Large intestine (tissue), 3 donors: ENCODE results near the gene SLC22A23. TPM values are rescaled to one million over a fixed set of nuclear protein-coding genes. Genes with fewer than 3 reads are reported as not detected.

ENCODE experiments used
- DNase-seq, 2 donors: peaks; one replicate each; pipeline versions ENCODE4 v3.0.0 to v3.0.0-alpha.2; 2013
- H3K27ac ChIP-seq: one replicate; pipeline ENCODE4 v1.5.1; 2013; ENCODE audit warnings: low read length
- H3K27me3 ChIP-seq: 2 replicates; pipeline ENCODE4 v1.6.1; 2013; ENCODE audit warnings: low read length; ENCODE audit not compliant: control insufficient read depth, insufficient read depth
- H3K36me3 ChIP-seq: 2 replicates; pipeline ENCODE4 v1.6.1; 2013; ENCODE audit warnings: low read length; ENCODE audit not compliant: control insufficient read depth, insufficient read depth
- H3K4me1 ChIP-seq: one replicate; pipeline ENCODE4 v1.6.1; 2013; ENCODE audit warnings: low read length; ENCODE audit not compliant: control insufficient read depth, insufficient read depth
- H3K4me3 ChIP-seq: one replicate; pipeline ENCODE4 v1.5.1; 2013; ENCODE audit warnings: low read length
- H3K9me3 ChIP-seq: one replicate; pipeline ENCODE4 v1.6.1; 2013; ENCODE audit warnings: mild to moderate bottlenecking, low read depth, low read length, moderate library complexity; ENCODE audit not compliant: control insufficient read depth
- WGBS: methylation state at CpG from one replicate; pipeline ENCODE4 v1.1.5; 2013; ENCODE audit warnings: low lambda C conversion rate; ENCODE audit not compliant: insufficient coverage; 5-methylcytosine and 5-hydroxymethylcytosine counted together
- polyA plus RNA-seq: library from polyadenylated mRNA; unstranded; fragments of 120-200 nt; gene quantifications from one replicate; pipeline ENCODE4 v1.2.1, GENCODE V29; 2013

SLC22A23 gene
- polyA plus RNA-seq, 1 donor: 34.7 TPM

DNA sequence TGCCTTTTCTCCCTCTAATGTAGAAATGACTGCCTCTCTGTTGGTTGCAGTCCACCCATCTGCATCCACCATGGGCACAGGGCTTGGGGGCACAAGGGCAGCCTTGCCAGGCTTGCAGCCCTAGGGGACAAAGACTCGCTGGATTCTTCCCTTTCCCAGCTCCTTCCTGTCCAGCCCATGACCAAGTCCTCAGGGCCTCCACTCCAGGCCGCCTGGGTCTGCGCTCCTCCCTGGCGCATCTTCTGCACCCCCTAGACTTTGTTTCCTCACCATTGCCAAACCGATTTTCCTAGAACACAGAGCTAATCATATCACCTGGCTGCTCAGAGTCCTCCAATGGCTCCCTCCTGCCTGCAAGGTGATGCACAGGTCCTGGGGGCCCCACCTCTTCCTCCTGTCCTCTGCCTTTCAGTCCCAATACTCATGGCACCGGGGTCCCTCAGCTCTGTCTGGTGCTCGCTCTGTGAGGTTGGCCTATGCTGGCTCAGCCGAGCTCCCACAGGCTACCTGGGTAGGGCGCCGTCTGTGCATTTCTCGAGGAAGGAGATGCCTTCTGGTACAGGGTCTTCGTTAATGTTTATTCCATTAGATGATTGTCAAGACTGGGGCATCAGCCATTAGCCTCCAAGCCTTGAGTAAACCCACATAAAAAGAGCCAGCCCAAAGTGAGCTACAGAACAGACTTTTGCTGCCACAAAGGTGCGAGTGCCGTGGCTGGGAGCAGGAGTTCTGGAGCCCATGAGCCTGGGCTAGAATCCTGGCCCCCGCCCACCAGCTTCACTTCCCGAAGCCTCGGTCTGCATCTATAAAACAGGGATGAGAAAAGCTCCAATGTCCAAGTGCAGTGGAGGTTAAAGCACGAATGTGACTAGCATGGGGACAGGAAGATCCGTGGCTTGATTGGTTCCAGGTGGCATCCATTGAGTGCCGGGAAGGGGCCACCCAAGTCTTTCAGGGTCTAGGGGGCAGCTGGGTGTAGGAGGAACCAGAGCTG lies 180.4 kb downstream of the SLC22A23 start:
- Histone ChIP-seq H3K4me3 (no peak overlapping the region), H3K4me1 (no peaks in the 10 kb centered on the region), H3K27me3 (no peaks in the 10 kb centered on the region), H3K9me3 (no peaks in the 10 kb centered on the region), H3K27ac (no peak overlapping the region), H3K36me3 (peaks cover 47% of the 10 kb centered on the region)
- 90% methylated on average over 2 of the region's 20 CpGs for WGBS
- no peak for DNase-seq

DNA sequence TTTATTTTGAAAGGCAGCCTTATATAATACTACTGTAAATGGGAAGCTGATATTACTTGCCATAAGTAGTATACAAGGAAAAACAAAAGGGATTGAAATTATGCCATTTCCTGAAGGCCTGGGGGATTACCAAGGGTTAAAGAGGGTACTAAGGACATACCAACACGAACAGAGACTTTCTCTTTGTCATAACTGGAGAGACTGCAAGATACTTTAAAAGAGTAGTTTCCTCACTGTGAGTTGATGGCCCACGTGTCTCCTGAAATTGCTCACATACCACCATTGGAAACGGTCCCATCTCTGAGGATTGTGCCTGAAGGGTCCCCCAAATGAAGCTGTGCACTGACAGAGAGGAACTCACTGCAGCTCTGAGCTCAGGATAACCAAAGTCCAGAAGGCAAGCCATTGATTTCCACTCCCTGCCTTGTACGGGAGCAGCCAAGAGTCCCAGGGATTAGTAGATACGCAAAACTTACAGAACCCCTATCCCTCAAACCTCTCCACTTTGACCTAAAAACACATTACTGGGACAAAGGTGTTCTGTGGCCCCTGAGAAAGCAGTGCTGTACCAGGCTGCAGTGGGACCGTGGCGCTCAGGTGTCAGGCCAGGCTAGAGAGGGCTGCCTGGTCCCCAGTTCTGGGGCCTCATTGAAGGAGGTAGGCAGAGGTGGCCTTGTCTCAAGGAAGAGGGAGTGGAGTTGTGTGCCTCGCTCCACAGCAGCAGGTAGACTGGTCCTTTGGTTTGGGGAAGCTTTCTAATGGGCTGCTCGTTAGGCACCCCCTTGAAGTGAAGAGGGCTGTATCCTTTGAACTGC lies 182.9 kb downstream of the SLC22A23 start:
- peaks cover 9% of the 10 kb centered on the region for H3K4me1 ChIP-seq
- DNase-seq: no peak
- no peaks in the 10 kb centered on the region for H3K9me3 ChIP-seq
- H3K4me3 ChIP-seq: no peak overlapping the region
- peaks cover 57% of the 10 kb centered on the region for H3K36me3 ChIP-seq
- WGBS: no CpG with 5 or more reads among the region's 9 CpGs
- H3K27ac ChIP-seq: no peak overlapping the region
- H3K27me3 ChIP-seq: no peaks in the 10 kb centered on the region

DNA sequence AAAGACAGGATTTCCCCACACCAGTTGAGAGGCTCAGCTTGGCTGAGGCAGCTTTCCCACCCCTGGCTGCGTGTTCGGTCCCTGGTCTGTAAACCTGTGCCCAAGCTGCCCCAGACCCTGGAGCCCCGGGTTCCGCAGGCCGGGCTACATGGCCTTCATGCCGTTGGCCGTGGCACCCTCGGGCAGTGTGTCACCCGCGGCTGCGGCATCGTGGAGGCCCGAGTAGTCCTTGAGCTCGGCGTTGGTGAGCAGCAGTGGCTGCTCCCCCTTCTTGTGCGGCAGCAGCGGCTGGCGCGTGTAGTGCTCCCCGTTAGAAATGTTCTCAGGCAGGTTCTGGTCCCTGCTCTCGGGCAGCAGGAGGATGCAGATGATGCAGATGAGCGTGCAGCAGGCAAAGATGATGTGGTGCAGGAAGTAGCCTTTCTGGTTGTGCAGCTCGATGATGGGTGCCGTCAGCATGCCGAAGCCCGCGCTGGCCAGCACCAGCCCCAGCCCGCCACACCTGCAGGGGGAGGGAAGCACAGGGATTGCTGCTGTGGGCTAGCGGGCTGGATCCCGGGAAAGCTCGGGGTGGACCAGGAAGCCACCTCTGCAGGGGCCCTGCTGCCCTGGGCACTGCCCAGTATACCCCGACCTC lies 183.8 kb downstream of the SLC22A23 start:
- Histone ChIP-seq H3K27ac (no peak overlapping the region), H3K4me3 (no peak overlapping the region), H3K27me3 (no peaks in the 10 kb centered on the region), H3K9me3 (no peaks in the 10 kb centered on the region), H3K36me3 (peaks cover 60% of the 10 kb centered on the region), H3K4me1 (peaks cover 9% of the 10 kb centered on the region)
- DNase-seq: no peak
- no CpG with 5 or more reads among the region's 32 CpGs for WGBS

DNA sequence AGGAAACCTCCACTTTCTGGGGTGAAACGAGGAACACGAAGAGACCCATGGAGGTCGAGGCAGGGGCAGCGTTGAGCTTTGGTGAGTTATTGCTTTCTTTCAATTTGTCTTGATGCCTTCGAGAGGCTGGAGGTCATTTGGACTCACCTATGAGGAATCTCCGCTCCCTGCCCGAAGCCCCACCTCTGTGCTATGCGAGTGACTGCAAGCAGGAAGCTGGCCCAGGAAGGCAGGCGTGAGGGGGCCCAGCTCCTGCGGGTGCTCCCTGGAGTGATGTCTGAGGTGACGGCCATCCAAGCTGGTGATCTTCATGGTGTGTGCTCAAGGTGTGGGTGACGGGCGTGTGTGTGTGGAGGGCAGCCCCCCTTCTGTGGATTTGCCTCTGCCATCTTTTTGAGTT lies 185.1 kb downstream of the SLC22A23 start:
- no peak overlapping the region for H3K4me3 ChIP-seq
- peaks cover 53% of the 10 kb centered on the region for H3K36me3 ChIP-seq
- no peaks in the 10 kb centered on the region for H3K27me3 ChIP-seq
- peaks cover 9% of the 10 kb centered on the region for H3K4me1 ChIP-seq
- H3K9me3 ChIP-seq: no peaks in the 10 kb centered on the region
- H3K27ac ChIP-seq: no peak overlapping the region
- DNase-seq: no peak
- 100% methylated on average over 1 of the region's 13 CpGs for WGBS

DNA sequence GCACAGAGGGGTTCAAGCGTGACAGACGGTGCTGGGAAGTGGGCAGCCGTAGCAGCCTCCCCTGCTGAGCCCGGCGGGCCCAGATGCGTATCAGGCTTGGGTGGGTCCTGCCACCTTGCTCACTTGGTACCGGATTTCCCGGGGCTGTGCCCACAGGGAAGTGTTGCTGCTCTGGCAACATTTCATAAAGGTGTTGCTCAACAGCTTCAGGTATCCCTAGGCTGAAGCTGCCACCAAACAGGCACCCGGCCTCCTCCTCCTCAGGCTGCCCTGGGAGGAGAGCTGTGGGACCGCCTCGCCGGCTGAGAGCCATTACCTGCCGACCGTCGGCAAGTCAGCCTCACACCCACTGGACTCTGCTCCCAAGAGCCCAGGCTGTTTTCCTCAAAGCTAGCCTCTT lies 186.6 kb downstream of the SLC22A23 start:
- WGBS: no CpG with 5 or more reads among the region's 15 CpGs
- peak; percentile 76 to 85 for DNase-seq
- peaks cover 50% of the 10 kb centered on the region for H3K36me3 ChIP-seq
- peak overlapping the region; percentile 35 for H3K27ac ChIP-seq
- H3K4me1 ChIP-seq: peaks cover 9% of the 10 kb centered on the region
- H3K4me3 ChIP-seq: no peak overlapping the region
- H3K9me3 ChIP-seq: no peaks in the 10 kb centered on the region
- no peaks in the 10 kb centered on the region for H3K27me3 ChIP-seq

DNA sequence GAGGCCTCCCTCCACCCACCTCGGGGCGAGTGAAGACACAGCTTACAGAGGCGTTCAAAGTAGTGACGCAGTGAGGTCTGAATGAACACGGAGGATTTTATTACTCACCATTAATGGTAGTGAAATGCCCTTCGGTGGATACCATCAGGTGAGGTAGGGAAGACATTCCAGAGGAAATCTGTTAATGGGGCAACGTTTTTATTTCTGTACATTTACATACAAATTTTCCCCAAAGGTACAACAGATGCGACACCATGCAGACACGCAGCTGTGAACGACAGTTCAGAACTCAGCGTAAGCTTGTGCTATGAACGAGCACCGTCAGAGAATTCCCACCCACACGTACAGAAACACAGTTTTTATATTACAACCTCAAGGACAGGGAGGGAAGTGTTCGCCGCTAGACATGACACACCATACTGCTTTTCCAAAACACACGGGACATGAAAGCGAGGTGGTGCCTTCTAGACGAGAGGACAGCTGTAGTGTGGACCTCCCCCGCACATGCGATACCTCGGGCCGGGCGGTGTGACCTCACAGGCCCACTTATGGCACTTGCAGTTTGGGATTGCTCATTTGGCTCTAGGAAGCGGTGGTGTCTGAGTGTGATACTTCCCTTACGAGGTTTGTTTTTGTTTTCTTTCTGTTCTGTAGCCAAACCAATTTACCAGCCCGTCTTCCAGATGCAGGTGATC lies 187.4 kb downstream of the SLC22A23 start:
- Histone ChIP-seq H3K4me1 (peaks cover 9% of the 10 kb centered on the region), H3K36me3 (peaks cover 50% of the 10 kb centered on the region), H3K27me3 (no peaks in the 10 kb centered on the region), H3K9me3 (no peaks in the 10 kb centered on the region), H3K27ac (no peak overlapping the region), H3K4me3 (no peak overlapping the region)
- WGBS: 80% methylated on average over 1 of the region's 27 CpGs
- no peak for DNase-seq

DNA sequence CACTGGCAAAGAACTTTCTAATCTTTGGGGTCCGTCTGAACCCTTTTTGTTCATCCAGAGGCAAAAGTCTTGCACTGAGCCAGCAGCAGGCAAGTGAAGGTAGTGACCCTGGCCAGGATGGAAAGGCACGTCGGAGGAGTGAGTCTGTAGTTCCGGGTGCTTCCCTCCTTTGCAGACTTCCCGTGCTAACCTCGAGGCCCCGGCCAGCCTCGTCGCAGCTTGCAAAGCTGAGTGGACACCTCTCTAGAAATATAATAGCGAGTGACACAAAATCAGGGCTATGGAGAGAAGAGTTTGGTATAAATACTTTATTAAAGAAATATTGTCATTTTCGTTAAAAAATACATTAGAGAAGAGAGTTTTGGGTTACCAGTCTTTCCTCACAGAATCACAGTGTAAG lies 188.2 kb downstream of the SLC22A23 start:
- Histone ChIP-seq H3K4me3 (no peak overlapping the region), H3K27ac (no peak overlapping the region), H3K9me3 (no peaks in the 10 kb centered on the region), H3K4me1 (peaks cover 9% of the 10 kb centered on the region), H3K36me3 (peaks cover 50% of the 10 kb centered on the region), H3K27me3 (no peaks in the 10 kb centered on the region)
- no peak for DNase-seq
- WGBS: no CpG with 5 or more reads among the region's 11 CpGs

DNA sequence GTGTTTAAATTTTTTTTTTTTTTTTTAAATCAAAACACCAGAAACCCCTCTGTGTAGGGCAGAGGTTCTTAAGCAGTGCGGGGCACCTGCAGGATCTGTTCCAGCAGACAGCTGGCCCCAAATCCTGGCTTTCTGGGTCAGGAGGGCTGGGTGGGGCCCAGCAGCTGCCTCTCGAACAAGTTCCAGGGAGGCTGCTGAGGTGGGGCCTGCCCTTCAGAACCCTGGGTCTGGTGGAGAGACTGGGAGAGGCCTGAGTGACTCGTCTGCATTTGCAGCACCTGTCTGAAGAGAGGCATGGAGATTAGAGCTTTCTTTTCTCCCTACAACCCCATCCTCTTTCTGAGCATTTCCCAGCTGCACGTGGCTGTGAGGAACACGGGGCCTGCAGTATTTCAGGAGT lies 189.7 kb downstream of the SLC22A23 start:
- no peaks in the 10 kb centered on the region for H3K27me3 ChIP-seq
- no peak overlapping the region for H3K27ac ChIP-seq
- peaks cover 42% of the 10 kb centered on the region for H3K36me3 ChIP-seq

DNA sequence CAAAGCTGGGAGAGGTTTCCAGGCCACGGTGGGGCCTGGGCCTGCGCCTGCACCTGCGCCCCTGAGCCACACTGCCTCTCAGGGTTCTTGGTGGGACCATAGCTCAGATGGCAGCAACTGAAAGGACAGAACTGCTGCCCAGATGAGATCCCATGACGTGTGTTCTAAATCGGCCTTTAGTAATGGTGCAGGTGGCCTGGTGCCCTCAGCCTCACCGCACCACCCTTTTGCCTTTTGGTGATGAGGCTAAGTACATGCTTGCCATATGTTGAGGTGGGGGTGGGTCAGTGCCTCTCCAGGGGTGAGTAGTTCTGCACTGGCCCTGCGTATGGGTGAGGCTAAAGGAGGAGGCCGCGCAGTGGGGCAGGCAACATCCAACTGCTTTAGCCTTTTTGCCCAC lies 190.7 kb downstream of the SLC22A23 start:
- peaks cover 35% of the 10 kb centered on the region for H3K36me3 ChIP-seq

More for the DNA sequence above, 189.7 kb downstream of the SLC22A23 start:
- peak in 1 of 2 donors; percentile 53 for DNase-seq
- Histone ChIP-seq H3K4me1 (peaks cover 9% of the 10 kb centered on the region), H3K4me3 (no peak overlapping the region), H3K9me3 (no peaks in the 10 kb centered on the region)
- WGBS: no CpG with 5 or more reads among the region's 5 CpGs

More for the DNA sequence above, 190.7 kb downstream of the SLC22A23 start:
- H3K4me1 ChIP-seq: peaks cover 17% of the 10 kb centered on the region
- H3K4me3 ChIP-seq: no peak overlapping the region
- DNase-seq: no peak
- H3K27me3 ChIP-seq: no peaks in the 10 kb centered on the region
- WGBS: no CpG with 5 or more reads among the region's 9 CpGs
- H3K9me3 ChIP-seq: no peaks in the 10 kb centered on the region
- no peak overlapping the region for H3K27ac ChIP-seq
